Measurements from ENCODE around the gene EPN1. TPM values are rescaled to one million over a fixed set of nuclear protein-coding genes. Genes with fewer than 3 reads are reported as not detected.

Gene EPN1
- total and polyA plus RNA-seq, 9 of the 15 experiments (the other 6 are each of a cell fraction or from before 2014, with no cell fraction given), result 0.08 to 138 (median 12.7) TPM

DNA sequence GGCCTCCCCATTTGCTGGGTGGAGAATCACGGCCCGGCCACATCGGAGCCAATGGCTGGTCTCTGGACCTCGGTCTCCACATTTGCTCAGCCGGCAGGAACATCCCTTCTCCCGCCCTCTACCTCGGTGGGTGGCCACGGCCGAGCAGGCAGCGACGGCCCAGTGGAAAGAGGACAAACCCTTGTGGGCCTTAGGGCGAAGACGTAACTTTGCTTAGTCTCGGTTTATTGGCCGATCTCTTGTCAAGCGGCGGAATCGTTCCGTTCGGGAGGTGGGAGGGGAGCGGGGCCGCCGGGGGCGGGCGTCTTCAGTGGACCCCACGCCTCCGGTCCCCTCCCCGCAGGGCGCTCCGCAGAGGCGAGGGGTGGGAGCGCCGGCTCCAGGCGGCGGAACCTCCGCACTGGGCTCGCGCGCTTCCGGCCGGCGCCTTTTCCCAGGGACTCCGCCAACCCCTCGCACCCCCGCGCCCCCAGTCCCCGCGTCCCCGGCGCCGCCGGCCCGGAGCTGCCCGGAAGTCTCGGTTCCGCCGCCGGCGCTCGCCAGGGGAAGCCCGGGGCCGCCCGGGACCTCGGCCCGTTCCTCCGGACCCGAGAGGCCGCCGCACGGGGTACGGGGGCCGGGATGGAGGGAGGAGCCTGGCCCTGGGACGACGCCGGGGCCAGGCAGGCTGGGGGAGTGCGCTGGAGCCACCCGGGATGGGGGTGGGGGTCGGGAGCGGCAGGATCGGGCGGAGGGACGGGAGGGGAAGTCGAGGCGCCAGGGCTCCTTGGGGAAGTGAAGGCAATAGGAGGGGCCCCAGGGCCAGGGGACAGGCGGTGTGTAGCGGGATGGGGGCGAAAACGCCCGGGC, 34.2 kb upstream of the EPN1 start, which contains the start of gene ZNF580 (continued):
- TF ChIP-seq, protein P1, sequence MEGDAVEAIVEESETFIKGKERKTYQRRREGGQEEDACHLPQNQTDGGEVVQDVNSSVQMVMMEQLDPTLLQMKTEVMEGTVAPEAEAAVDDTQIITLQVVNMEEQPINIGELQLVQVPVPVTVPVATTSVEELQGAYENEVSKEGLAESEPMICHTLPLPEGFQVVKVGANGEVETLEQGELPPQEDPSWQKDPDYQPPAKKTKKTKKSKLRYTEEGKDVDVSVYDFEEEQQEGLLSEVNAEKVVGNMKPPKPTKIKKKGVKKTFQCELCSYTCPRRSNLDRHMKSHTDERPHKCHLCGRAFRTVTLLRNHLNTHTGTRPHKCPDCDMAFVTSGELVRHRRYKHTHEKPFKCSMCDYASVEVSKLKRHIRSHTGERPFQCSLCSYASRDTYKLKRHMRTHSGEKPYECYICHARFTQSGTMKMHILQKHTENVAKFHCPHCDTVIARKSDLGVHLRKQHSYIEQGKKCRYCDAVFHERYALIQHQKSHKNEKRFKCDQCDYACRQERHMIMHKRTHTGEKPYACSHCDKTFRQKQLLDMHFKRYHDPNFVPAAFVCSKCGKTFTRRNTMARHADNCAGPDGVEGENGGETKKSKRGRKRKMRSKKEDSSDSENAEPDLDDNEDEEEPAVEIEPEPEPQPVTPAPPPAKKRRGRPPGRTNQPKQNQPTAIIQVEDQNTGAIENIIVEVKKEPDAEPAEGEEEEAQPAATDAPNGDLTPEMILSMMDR (IDR thresholded peaks at IDR 0.05 in 2 of 3, conservative IDR thresholded peaks at IDR 0.05 in 1 of 3; ENCODE audit: insufficient read depth in 2 of 3, low read depth in 1 of 3, low read length in 3 of 3), result no peak
- no peak for TF ChIP-seq SRSF1 (IDR thresholded peaks at IDR 0.05; ENCODE audit: low read depth, low read length)
- TF ChIP-seq ARNT (IDR thresholded peaks at IDR 0.05), result no peak
- no peak for TF ChIP-seq TRIM28 (IDR thresholded peaks at IDR 0.05)
- TF ChIP-seq, protein P2, sequence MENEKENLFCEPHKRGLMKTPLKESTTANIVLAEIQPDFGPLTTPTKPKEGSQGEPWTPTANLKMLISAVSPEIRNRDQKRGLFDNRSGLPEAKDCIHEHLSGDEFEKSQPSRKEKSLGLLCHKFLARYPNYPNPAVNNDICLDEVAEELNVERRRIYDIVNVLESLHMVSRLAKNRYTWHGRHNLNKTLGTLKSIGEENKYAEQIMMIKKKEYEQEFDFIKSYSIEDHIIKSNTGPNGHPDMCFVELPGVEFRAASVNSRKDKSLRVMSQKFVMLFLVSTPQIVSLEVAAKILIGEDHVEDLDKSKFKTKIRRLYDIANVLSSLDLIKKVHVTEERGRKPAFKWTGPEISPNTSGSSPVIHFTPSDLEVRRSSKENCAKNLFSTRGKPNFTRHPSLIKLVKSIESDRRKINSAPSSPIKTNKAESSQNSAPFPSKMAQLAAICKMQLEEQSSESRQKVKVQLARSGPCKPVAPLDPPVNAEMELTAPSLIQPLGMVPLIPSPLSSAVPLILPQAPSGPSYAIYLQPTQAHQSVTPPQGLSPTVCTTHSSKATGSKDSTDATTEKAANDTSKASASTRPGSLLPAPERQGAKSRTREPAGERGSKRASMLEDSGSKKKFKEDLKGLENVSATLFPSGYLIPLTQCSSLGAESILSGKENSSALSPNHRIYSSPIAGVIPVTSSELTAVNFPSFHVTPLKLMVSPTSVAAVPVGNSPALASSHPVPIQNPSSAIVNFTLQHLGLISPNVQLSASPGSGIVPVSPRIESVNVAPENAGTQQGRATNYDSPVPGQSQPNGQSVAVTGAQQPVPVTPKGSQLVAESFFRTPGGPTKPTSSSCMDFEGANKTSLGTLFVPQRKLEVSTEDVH (IDR thresholded peaks at IDR 0.05; ENCODE audit: low read depth, partially characterized antibody), result no peak
- TF ChIP-seq ETV1 (tag; conservative IDR thresholded peaks at IDR 0.05; ENCODE audit: low read depth), result no peak
- TF ChIP-seq FOXA3 (CRISPR knock-in tag; conservative IDR thresholded peaks at IDR 0.05 in 1 of 2, IDR thresholded peaks at IDR 0.05 in 1 of 2), result no peak
- TF ChIP-seq, protein P3, sequence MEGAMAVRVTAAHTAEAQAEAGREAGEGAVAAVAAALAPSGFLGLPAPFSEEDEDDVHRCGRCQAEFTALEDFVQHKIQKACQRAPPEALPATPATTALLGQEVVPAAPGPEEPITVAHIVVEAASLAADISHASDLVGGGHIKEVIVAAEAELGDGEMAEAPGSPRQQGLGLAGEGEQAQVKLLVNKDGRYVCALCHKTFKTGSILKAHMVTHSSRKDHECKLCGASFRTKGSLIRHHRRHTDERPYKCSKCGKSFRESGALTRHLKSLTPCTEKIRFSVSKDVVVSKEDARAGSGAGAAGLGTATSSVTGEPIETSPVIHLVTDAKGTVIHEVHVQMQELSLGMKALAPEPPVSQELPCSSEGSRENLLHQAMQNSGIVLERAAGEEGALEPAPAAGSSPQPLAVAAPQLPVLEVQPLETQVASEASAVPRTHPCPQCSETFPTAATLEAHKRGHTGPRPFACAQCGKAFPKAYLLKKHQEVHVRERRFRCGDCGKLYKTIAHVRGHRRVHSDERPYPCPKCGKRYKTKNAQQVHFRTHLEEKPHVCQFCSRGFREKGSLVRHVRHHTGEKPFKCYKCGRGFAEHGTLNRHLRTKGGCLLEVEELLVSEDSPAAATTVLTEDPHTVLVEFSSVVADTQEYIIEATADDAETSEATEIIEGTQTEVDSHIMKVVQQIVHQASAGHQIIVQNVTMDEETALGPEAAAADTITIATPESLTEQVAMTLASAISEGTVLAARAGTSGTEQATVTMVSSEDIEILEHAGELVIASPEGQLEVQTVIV (CRISPR knock-in tag; IDR thresholded peaks at IDR 0.05; ENCODE audit: borderline replicate concordance), result no peak
- TF ChIP-seq NFATC3 (IDR thresholded peaks at IDR 0.05), result no peak
- peak; percentile 62; the same call in 1 of the 2 replicates for TF ChIP-seq ZEB2 (IDR thresholded peaks at IDR 0.05)
- peak; percentile 56 to 62 for TF ChIP-seq MAZ (CRISPR knock-in tag; conservative IDR thresholded peaks at IDR 0.05 in 1 of 2, IDR thresholded peaks at IDR 0.05 in 1 of 2)
- TF ChIP-seq TSC22D4 (tag; IDR thresholded peaks at IDR 0.05), result no peak
- no peak for TF ChIP-seq ZC3H8 (IDR thresholded peaks at IDR 0.05)
- no peak for TF ChIP-seq HMGN3 (IDR thresholded peaks at IDR 0.05; ENCODE audit: borderline replicate concordance, extremely low read depth, insufficient read length, low read depth, low read length)
- no peak for TF ChIP-seq ZKSCAN1 (IDR thresholded peaks at IDR 0.05; ENCODE audit: low read depth, low read length)
- no peak for TF ChIP-seq POU5F1 (IDR thresholded peaks at IDR 0.05; ENCODE audit: borderline replicate concordance, low read depth, low read length, partially characterized antibody)
- TF ChIP-seq, protein P4, sequence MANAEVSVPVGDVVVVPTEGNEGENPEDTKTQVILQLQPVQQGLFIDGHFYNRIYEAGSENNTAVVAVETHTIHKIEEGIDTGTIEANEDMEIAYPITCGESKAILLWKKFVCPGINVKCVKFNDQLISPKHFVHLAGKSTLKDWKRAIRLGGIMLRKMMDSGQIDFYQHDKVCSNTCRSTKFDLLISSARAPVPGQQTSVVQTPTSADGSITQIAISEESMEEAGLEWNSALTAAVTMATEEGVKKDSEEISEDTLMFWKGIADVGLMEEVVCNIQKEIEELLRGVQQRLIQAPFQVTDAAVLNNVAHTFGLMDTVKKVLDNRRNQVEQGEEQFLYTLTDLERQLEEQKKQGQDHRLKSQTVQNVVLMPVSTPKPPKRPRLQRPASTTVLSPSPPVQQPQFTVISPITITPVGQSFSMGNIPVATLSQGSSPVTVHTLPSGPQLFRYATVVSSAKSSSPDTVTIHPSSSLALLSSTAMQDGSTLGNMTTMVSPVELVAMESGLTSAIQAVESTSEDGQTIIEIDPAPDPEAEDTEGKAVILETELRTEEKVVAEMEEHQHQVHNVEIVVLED (CRISPR knock-in tag; IDR thresholded peaks at IDR 0.05), result no peak
